Activated CD4-positive, alpha-beta memory T cell treated with anti-CD3 and anti-CD28 coated beads for 36 hours (primary cell): ENCODE results near the gene IFIT2. TPM values are rescaled to one million over a fixed set of nuclear protein-coding genes. Genes with fewer than 3 reads are reported as not detected.

Experiments used
- CTCF ChIA-PET: fragments of 350-600 bp; sonication (Branson Sonifier 250); formaldehyde crosslinking; loops from one replicate; lab custom pipeline; 2021; ENCODE audit warnings: antibody characterized with exemption, inconsistent platforms; lab: Charles Lee
- POLR2A ChIA-PET: fragments of 350-600 bp; sonication (Branson Sonifier 250); formaldehyde crosslinking; loops from one replicate; lab custom pipeline; 2021; ENCODE audit warnings: antibody characterized with exemption; lab: Charles Lee
- DNase-seq: peaks from one replicate; pipeline ENCODE4 v3.0.0-alpha.2; 2020
- H3K27ac Mint-ChIP-seq: one replicate; pipeline ENCODE4 v1.8.0; 2021; ENCODE audit warnings: mixed read lengths
- H3K27me3 Mint-ChIP-seq: one replicate; pipeline ENCODE4 v1.8.0; 2021; ENCODE audit warnings: mixed read lengths
- H3K36me3 Mint-ChIP-seq: one replicate; pipeline ENCODE4 v1.8.0; 2021; ENCODE audit warnings: mixed read lengths
- H3K4me1 Mint-ChIP-seq: one replicate; pipeline ENCODE4 v1.8.0; 2021; ENCODE audit warnings: low read depth, mixed read lengths
- H3K4me3 Mint-ChIP-seq: one replicate; pipeline ENCODE4 v1.8.0; 2021; ENCODE audit warnings: mild to moderate bottlenecking, mixed read lengths
- H3K9me3 Mint-ChIP-seq: one replicate; pipeline ENCODE4 v1.8.0; 2021; ENCODE audit warnings: mixed read lengths
- intact Hi-C: fragments of 100-400 bp; cut with micrococcal nuclease; formaldehyde crosslinking; loops from one replicate; pipeline ENCODE4 v1.15.1; 2023
- total RNA-seq, 2 experiments: library from RNA; stranded (reverse); gene quantifications; one replicate each; pipeline ENCODE4 v1.2.3, GENCODE V29; 2021

IFIT2 gene
- total RNA-seq, 2 experiments from 2014 or later: 26.6 to 27.7 TPM

- ChIA-PET POLR2A (interaction anchor here (1.4 kb wide), 1 partner anchor 30 kb away, joined by 7 read pairs; no protein-coding TSS in a partner anchor), CTCF (interaction anchor here (1.9 kb wide), 1 partner anchor 66 kb away, joined by 8 read pairs; no protein-coding TSS in a partner anchor)
- H3K9me3 Mint-ChIP-seq: peaks cover 14% of the 10 kb centered on the region
- H3K27me3 Mint-ChIP-seq: no peaks in the 10 kb centered on the region
- H3K36me3 Mint-ChIP-seq: peaks cover 17% of the 10 kb centered on the region
- H3K4me1 Mint-ChIP-seq: peaks cover 32% of the 10 kb centered on the region
- H3K27ac Mint-ChIP-seq: no peak overlapping the region
- intact Hi-C loops: loop anchor here (2.0 kb wide), 1 partner anchor 112 kb away; the partner anchor contains the start of gene IFIT5
- peak overlapping the region; percentile 79 for H3K4me3 Mint-ChIP-seq
- no peak for DNase-seq
Measured at GRCh38 chr10:89302625-89303024, 779 bp downstream of the IFIT2 start.

- Mint-ChIP-seq H3K4me3 (peak overlapping the region; percentile 36), H3K4me1 (peaks cover 32% of the 10 kb centered on the region), H3K27ac (no peak overlapping the region), H3K9me3 (peaks cover 12% of the 10 kb centered on the region), H3K27me3 (no peaks in the 10 kb centered on the region), H3K36me3 (peaks cover 22% of the 10 kb centered on the region)
- DNase-seq: no peak
- ChIA-PET CTCF (no interaction called here), POLR2A (no interaction called here)
- intact Hi-C loops: loop anchor here (2.0 kb wide), 1 partner anchor 112 kb away; the partner anchor contains the start of gene IFIT5
Measured at GRCh38 chr10:89303161-89303560, 1.3 kb downstream of the IFIT2 start.

DNA sequence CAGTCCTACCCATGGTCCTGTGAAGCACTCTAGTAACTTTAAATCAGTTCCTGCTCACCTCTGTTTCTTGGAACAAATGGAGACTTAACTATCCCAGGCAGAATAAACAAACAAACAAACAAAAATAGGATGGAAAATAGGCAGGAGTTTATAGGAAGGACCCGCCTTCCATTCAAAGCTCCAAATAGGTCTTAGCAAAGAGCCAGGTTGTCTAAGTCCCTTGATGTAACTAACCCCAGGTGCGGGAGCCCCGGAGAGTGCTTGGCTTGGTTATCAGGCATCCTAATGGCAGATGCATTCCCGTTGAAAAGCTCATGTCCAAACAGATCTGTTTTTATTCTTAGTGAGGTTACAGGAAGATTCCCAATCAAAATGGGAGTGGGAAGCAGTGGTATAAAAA is 2.2 kb downstream of the IFIT2 start:
- peaks cover 32% of the 10 kb centered on the region for H3K4me1 Mint-ChIP-seq
- no peak for DNase-seq
- no peaks in the 10 kb centered on the region for H3K27me3 Mint-ChIP-seq
- H3K36me3 Mint-ChIP-seq: peaks cover 23% of the 10 kb centered on the region
- peaks cover 7% of the 10 kb centered on the region for H3K9me3 Mint-ChIP-seq
- ChIA-PET CTCF (interaction anchor here (1.4 kb wide), 1 partner anchor 260 kb away, joined by 4 read pairs; no protein-coding TSS in a partner anchor), POLR2A (no interaction called here)
- intact Hi-C loops: no loop called here
- no peak overlapping the region for H3K27ac Mint-ChIP-seq
- H3K4me3 Mint-ChIP-seq: no peak overlapping the region

DNA sequence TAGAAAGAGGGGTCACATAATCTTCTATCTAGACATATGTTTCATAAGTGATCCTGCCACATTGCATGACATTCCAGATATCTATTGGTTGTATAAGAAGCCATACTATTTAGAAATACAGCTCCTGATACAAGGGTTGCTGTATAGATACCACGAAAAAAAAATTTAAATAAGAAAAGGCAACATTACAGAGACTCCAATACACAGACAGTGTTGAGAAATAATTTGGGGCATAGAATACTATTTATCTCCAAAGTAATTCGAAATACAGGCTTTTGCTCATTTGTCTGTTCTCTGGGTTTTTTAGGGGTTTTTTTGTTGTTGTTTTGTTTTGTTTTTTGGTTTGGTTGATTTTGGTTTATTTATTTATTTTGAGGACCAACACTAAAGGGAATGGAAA is 2.6 kb downstream of the IFIT2 start:
- intact Hi-C loops: no loop called here

DNA sequence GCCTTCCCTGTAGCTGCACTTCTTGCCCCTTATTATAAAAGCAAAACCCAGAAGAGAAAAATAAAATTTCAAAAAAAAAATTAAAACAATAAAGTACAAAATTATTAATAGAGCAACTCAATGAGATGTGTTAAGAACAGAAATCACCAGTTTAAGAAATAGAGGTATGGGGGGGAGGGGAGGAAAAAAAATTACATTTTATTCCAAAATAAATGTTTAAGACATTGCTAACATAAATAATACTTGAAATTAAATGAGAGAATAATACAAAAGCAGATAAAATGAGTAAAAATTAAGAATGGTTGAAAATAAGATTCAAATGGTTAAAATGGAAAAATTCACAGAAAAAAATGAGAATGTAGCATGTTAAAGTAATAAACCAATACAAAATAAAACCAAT is 3.1 kb downstream of the IFIT2 start:
- Mint-ChIP-seq H3K9me3 (no peaks in the 10 kb centered on the region), H3K27ac (no peak overlapping the region), H3K27me3 (no peaks in the 10 kb centered on the region), H3K4me3 (no peak overlapping the region), H3K4me1 (peaks cover 32% of the 10 kb centered on the region), H3K36me3 (peaks cover 23% of the 10 kb centered on the region)
- POLR2A ChIA-PET: interaction anchor here (0.8 kb wide), 1 partner anchor 9 kb away, joined by 3 read pairs; no protein-coding TSS in a partner anchor
- CTCF ChIA-PET: interaction anchor here (1.4 kb wide), 1 partner anchor 259 kb away, joined by 4 read pairs; no protein-coding TSS in a partner anchor
- no peak for DNase-seq
- intact Hi-C loops: no loop called here

More for the DNA sequence above, 2.6 kb downstream of the IFIT2 start:
- Mint-ChIP-seq H3K36me3 (peaks cover 23% of the 10 kb centered on the region), H3K4me3 (no peak overlapping the region), H3K27me3 (no peaks in the 10 kb centered on the region), H3K9me3 (peaks cover 3% of the 10 kb centered on the region), H3K27ac (no peak overlapping the region), H3K4me1 (peaks cover 32% of the 10 kb centered on the region)
- no peak for DNase-seq
- CTCF ChIA-PET: interaction anchor here (1.4 kb wide), 1 partner anchor 260 kb away, joined by 4 read pairs; no protein-coding TSS in a partner anchor
- POLR2A ChIA-PET: no interaction called here

- no peak for DNase-seq
- Mint-ChIP-seq H3K4me3 (no peak overlapping the region), H3K36me3 (peaks cover 23% of the 10 kb centered on the region), H3K27ac (no peak overlapping the region), H3K4me1 (peaks cover 28% of the 10 kb centered on the region), H3K9me3 (no peaks in the 10 kb centered on the region), H3K27me3 (no peaks in the 10 kb centered on the region)
- ChIA-PET POLR2A (interaction anchor here (0.8 kb wide), 1 partner anchor 10 kb away, joined by 3 read pairs; no protein-coding TSS in a partner anchor), CTCF (no interaction called here)
- intact Hi-C loops: no loop called here
Measured at GRCh38 chr10:89305766-89306433, 4.1 kb downstream of the IFIT2 start.

DNA sequence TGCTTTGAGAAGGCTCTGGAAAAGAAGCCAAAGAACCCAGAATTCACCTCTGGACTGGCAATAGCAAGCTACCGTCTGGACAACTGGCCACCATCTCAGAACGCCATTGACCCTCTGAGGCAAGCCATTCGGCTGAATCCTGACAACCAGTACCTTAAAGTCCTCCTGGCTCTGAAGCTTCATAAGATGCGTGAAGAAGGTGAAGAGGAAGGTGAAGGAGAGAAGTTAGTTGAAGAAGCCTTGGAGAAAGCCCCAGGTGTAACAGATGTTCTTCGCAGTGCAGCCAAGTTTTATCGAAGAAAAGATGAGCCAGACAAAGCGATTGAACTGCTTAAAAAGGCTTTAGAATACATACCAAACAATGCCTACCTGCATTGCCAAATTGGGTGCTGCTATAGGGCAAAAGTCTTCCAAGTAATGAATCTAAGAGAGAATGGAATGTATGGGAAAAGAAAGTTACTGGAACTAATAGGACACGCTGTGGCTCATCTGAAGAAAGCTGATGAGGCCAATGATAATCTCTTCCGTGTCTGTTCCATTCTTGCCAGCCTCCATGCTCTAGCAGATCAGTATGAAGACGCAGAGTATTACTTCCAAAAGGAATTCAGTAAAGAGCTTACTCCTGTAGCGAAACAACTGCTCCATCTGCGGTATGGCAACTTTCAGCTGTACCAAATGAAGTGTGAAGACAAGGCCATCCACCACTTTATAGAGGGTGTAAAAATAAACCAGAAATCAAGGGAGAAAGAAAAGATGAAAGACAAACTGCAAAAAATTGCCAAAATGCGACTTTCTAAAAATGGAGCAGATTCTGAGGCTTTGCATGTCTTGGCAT is 4.8 kb downstream of the IFIT2 start:
- no peaks in the 10 kb centered on the region for H3K27me3 Mint-ChIP-seq
- H3K4me3 Mint-ChIP-seq: no peak overlapping the region
- CTCF ChIA-PET: no interaction called here
- peaks cover 24% of the 10 kb centered on the region for H3K4me1 Mint-ChIP-seq
- POLR2A ChIA-PET: interaction anchor here (0.9 kb wide), 1 partner anchor 76 kb away, joined by 3 read pairs; no protein-coding TSS in a partner anchor
- no peak for DNase-seq
- intact Hi-C loops: no loop called here
- H3K36me3 Mint-ChIP-seq: peaks cover 23% of the 10 kb centered on the region
- no peaks in the 10 kb centered on the region for H3K9me3 Mint-ChIP-seq
- H3K27ac Mint-ChIP-seq: no peak overlapping the region

- no peaks in the 10 kb centered on the region for H3K27me3 Mint-ChIP-seq
- no peaks in the 10 kb centered on the region for H3K9me3 Mint-ChIP-seq
- H3K36me3 Mint-ChIP-seq: peaks cover 23% of the 10 kb centered on the region
- intact Hi-C loops: no loop called here
- H3K27ac Mint-ChIP-seq: no peak overlapping the region
- DNase-seq: no peak
- ChIA-PET CTCF (no interaction called here), POLR2A (interaction anchor here (0.9 kb wide), 1 partner anchor 77 kb away, joined by 3 read pairs; no protein-coding TSS in a partner anchor)
- H3K4me3 Mint-ChIP-seq: no peak overlapping the region
- peaks cover 20% of the 10 kb centered on the region for H3K4me1 Mint-ChIP-seq
Measured at GRCh38 chr10:89307269-89307577, 5.4 kb downstream of the IFIT2 start.

DNA sequence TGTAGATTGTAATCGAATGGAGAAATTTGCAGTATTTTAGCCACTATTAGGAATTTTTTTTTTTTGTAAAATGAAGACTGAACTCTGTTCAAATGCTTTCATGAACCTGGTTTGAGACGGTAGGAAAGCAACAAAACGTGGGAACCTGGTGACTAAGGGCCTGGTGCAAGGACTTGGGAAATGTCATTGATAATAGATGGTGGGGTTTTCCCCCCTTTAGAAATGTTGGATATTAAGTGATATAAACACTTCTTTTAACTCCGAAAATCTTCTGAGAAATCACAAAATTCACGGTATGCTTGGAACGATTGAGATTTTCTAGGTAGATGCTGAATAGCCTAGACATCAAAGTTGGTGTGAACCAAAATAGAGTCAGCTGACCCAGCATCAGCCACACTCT is 6.4 kb downstream of the IFIT2 start:
- CTCF ChIA-PET: no interaction called here

GRCh38 chr10:89308736-89309135 is 6.9 kb downstream of the IFIT2 start:
- ChIA-PET CTCF (no interaction called here), POLR2A (no interaction called here)
- Mint-ChIP-seq H3K9me3 (no peaks in the 10 kb centered on the region), H3K27me3 (no peaks in the 10 kb centered on the region), H3K4me3 (no peak overlapping the region), H3K36me3 (peaks cover 23% of the 10 kb centered on the region), H3K27ac (no peak overlapping the region), H3K4me1 (peaks cover 11% of the 10 kb centered on the region)
- DNase-seq: no peak
- intact Hi-C loops: no loop called here

More for the DNA sequence above, 6.4 kb downstream of the IFIT2 start:
- Mint-ChIP-seq H3K36me3 (peaks cover 23% of the 10 kb centered on the region), H3K9me3 (no peaks in the 10 kb centered on the region), H3K27me3 (no peaks in the 10 kb centered on the region), H3K27ac (no peak overlapping the region), H3K4me1 (peaks cover 16% of the 10 kb centered on the region), H3K4me3 (no peak overlapping the region)
- POLR2A ChIA-PET: no interaction called here
- DNase-seq: no peak
- intact Hi-C loops: no loop called here

DNA sequence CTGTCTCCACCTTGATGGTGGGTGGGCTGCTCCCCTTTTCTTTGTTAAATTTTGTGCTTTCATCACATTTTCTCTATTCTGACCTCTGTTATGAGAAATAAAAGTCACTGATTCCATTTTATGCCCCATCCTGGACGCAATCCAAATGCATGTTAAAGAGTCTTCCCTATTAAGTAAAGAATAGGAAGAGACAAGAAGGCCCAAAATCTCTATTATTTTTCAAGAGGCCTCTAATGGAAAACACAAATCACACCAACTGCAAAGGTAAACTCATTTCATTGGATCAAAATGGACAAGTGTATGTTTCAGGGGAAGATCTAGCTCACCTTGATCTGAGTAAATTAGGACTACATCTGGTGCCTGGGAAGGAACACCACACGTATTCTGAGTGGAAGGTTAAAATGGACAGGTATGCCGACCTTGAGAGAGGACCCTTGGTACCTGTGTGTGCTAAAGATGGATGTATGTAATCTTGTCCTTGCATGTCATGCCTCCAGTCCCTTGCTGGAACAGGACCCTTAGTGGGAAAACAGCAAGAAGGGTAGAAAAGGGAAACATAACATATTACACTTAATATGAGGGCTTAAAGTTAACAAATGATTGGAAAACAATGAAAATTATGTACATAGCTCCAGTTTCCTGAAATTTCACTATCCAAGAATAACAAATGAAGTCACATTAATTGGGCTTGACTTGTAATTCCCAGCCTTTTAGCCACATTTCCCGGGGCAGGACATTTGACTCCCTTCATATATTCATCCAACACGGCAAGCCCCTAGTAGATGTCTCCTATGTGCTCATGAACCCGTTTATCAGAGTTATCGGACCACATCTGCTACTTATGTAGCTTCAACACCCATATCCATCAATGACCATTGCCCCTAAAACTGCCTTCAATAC is 7.6 kb downstream of the IFIT2 start:
- Mint-ChIP-seq H3K4me3 (no peak overlapping the region), H3K27me3 (no peaks in the 10 kb centered on the region), H3K27ac (no peak overlapping the region), H3K9me3 (no peaks in the 10 kb centered on the region), H3K36me3 (peaks cover 23% of the 10 kb centered on the region), H3K4me1 (peaks cover 6% of the 10 kb centered on the region)
- intact Hi-C loops: no loop called here
- POLR2A ChIA-PET: no interaction called here
- CTCF ChIA-PET: no interaction called here
- no peak for DNase-seq
